Measurements from ENCODE around the gene MRPL53.
A peak's percentile ranks its signal among the peaks of the same experiment; 100 is the strongest.

MRPL53 gene

GRCh38 chr2:74439803-74440377 lies 32.6 kb downstream of the MRPL53 start:
- Histone ChIP-seq H3K36me3 (no peaks in the 10 kb centered on the region), H3K4me1 (peaks cover 0 to 45% (median 21%) of the 10 kb centered on the region in 4 donors), H3K27ac (peak overlapping the region; percentile 68 to 76), H3K27me3 (peaks cover 0 to 13% of the 10 kb centered on the region in 2 donors), H3K4me3 (peak overlapping the region; percentile 50 to 64), H3K9me3 (no peaks in the 10 kb centered on the region)
- no peak for TF ChIP-seq CTCF (IDR thresholded peaks at IDR 0.05)
- intact Hi-C loops (cut with DNase I; ENCODE audit: low total_unique reads), result no loop called here
- peak in 1 of 2 donors; percentile 57 for DNase-seq

GRCh38 chr2:74439373-74439772 lies 33.1 kb downstream of the MRPL53 start:
- no peaks in the 10 kb centered on the region for H3K9me3 ChIP-seq
- peak overlapping the region; percentile 68 to 76 for H3K27ac ChIP-seq
- intact Hi-C loops (cut with DNase I; ENCODE audit: low total_unique reads), result no loop called here
- no peak for DNase-seq
- peak overlapping the region; percentile 50 to 64 for H3K4me3 ChIP-seq
- H3K36me3 ChIP-seq, result no peaks in the 10 kb centered on the region
- peaks cover 0 to 13% of the 10 kb centered on the region in 2 donors for H3K27me3 ChIP-seq
- peaks cover 0 to 45% (median 21%) of the 10 kb centered on the region in 4 donors for H3K4me1 ChIP-seq
- no peak for TF ChIP-seq CTCF (IDR thresholded peaks at IDR 0.05)

- no peak for DNase-seq
- no peak for TF ChIP-seq CTCF (IDR thresholded peaks at IDR 0.05)
- Histone ChIP-seq H3K4me3 (no peak overlapping the region), H3K9me3 (no peaks in the 10 kb centered on the region), H3K27ac (no peak overlapping the region), H3K36me3 (no peaks in the 10 kb centered on the region), H3K27me3 (peaks cover 0 to 13% of the 10 kb centered on the region in 2 donors), H3K4me1 (peaks cover 0 to 45% (median 21%) of the 10 kb centered on the region in 4 donors)
- intact Hi-C loops (cut with DNase I; ENCODE audit: low total_unique reads), result no loop called here
Observed at GRCh38 chr2:74438248-74438647, 34.2 kb downstream of the MRPL53 start.

- DNase-seq, result no peak
- Histone ChIP-seq H3K4me3 (no peak overlapping the region), H3K27ac (no peak overlapping the region), H3K36me3 (peaks cover 0 to 6% (median 0%) of the 10 kb centered on the region in 3 donors), H3K4me1 (peaks cover 0 to 45% (median 21%) of the 10 kb centered on the region in 4 donors), H3K9me3 (no peaks in the 10 kb centered on the region), H3K27me3 (peaks cover 0 to 13% of the 10 kb centered on the region in 2 donors)
- TF ChIP-seq CTCF (IDR thresholded peaks at IDR 0.05), result no peak
- intact Hi-C loops (cut with DNase I; ENCODE audit: low total_unique reads), result no loop called here
Observed at GRCh38 chr2:74436848-74437695, 35.4 kb downstream of the MRPL53 start.

- peaks cover 0 to 13% (median 0%) of the 10 kb centered on the region in 3 donors for H3K36me3 ChIP-seq
- no peak for DNase-seq
- H3K27me3 ChIP-seq, result peaks cover 0 to 5% of the 10 kb centered on the region in 2 donors
- H3K27ac ChIP-seq, result no peak overlapping the region
- TF ChIP-seq CTCF (IDR thresholded peaks at IDR 0.05), result no peak
- H3K4me3 ChIP-seq, result no peak overlapping the region
- no peaks in the 10 kb centered on the region for H3K9me3 ChIP-seq
- intact Hi-C loops (cut with DNase I; ENCODE audit: low total_unique reads), result no loop called here
- peaks cover 0 to 43% (median 17%) of the 10 kb centered on the region in 4 donors for H3K4me1 ChIP-seq
Observed at GRCh38 chr2:74436111-74436805, 36.2 kb downstream of the MRPL53 start.

All from tibial artery (tissue), 4 donors.